Kidney (tissue), 14 donors: ENCODE results near the gene PPP2R5A. TPM values are rescaled to one million over a fixed set of nuclear protein-coding genes. Genes with fewer than 3 reads are reported as not detected.

ENCODE experiments used
- DNase-seq, 5 donors: peaks; one replicate each; pipeline ENCODE4 v3.0.0-alpha.2; 2013 to 2020
- FAIRE-seq: peaks from 2 replicates; lab custom pipeline; 2012; peaks lifted over from hg19 to GRCh38; lab: Jason Lieb, UNC
- H3K27ac ChIP-seq, 2 donors: one replicate each; pipeline ENCODE4 v1.7.0; 2013; ENCODE audit warnings: low read depth in 2 of 2, low read length in 2 of 2, inconsistent platforms in 1 of 2
- H3K27me3 ChIP-seq: one replicate; pipeline ENCODE4 v1.7.1; 2013; ENCODE audit warnings: low read length, inconsistent platforms; ENCODE audit not compliant: control insufficient read depth, insufficient read depth
- H3K36me3 ChIP-seq, 3 donors: one replicate each; pipeline versions ENCODE4 v1.7.0 to v1.7.1; 2013; ENCODE audit warnings: low read length in 3 of 3, control low read depth in 1 of 3, inconsistent platforms in 1 of 3; ENCODE audit not compliant: insufficient read depth in 3 of 3, control insufficient read depth in 2 of 3
- H3K4me1 ChIP-seq, 3 donors: one replicate each; pipeline versions ENCODE4 v1.7.0 to v1.7.1; 2013; ENCODE audit warnings: low read length in 3 of 3, inconsistent platforms in 1 of 3, low read depth in 1 of 3; ENCODE audit not compliant: control insufficient read depth in 2 of 3, insufficient read depth in 2 of 3
- H3K4me3 ChIP-seq, 3 donors: one replicate each; pipeline versions ENCODE4 v1.7.0 to v1.8.1; 2013; ENCODE audit warnings: low read length in 3 of 3, control low read depth in 1 of 3, inconsistent platforms in 1 of 3
- H3K9ac ChIP-seq, 3 donors: one replicate each; pipeline versions ENCODE4 v1.7.0 to v1.7.1; 2013; ENCODE audit warnings: low read length in 3 of 3, control low read depth in 1 of 3, inconsistent platforms in 1 of 3
- H3K9me3 ChIP-seq, 3 donors: one replicate each; pipeline versions ENCODE4 v1.7.0 to v1.7.1; 2013; ENCODE audit warnings: low read length in 3 of 3, control low read depth in 1 of 3, inconsistent platforms in 1 of 3; ENCODE audit not compliant: control insufficient read depth in 2 of 3, insufficient read depth in 1 of 3
- CTCF ChIP-seq: IDR thresholded peaks from 3 replicates; pipeline ENCODE4 v1.5.1; 2012; ENCODE audit warnings: mild to moderate bottlenecking, moderate library complexity, borderline replicate concordance; ENCODE audit not compliant: insufficient read depth; ENCODE audit errors: extremely low read depth
- intact Hi-C: fragments of 100-400 bp; cut with DNase I; formaldehyde crosslinking; loops from one replicate; pipeline ENCODE4 v1.11.1; 2022
- polyA plus RNA-seq: library from polyadenylated mRNA; stranded (reverse); fragments of 350-450 nt; fragmentation: Illumina TruSeq; extraction: RNeasy Lipid Tissue Mini Kit (QIAGEN cat#74804); gene quantifications from one replicate; pipeline ENCODE4 v1.2.3, GENCODE V29; 2014; ENCODE audit warnings: low read depth, low replicate concordance; ENCODE audit not compliant: insufficient read depth
- total RNA-seq: library from RNA; stranded (reverse); fragmentation: NEBNext Ultra II Directional; extraction: Animal tissue kit (Norgen Biotek cat#: 25700); gene quantifications from one replicate; pipeline ENCODE4 v1.2.1, GENCODE V29; 2021
- donor health status: control.
- donor health status: control.
- donor health status: control.
- donor health status: control.
- donor health status: control.
- donor health status: DM: yes; HTN: yes; CAD: no.
- donor health status: Normal renal cell carcinoma (clear cell type).

Gene PPP2R5A
- total and polyA plus RNA-seq, 2 donors from 2014 or later: 36.6 to 67.3 TPM

GRCh38 chr1:212359794-212360479 is 74.7 kb downstream of the PPP2R5A start:
- intact Hi-C loops: loop anchor here (10.0 kb wide), 1 partner anchor 295 kb away; no protein-coding TSS in a partner anchor
- Histone ChIP-seq H3K9ac (no peak overlapping the region), H3K27ac (no peak overlapping the region), H3K36me3 (peaks cover 4 to 38% (median 23%) of the 10 kb centered on the region in 3 donors), H3K4me1 (no peaks in the 10 kb centered on the region), H3K27me3 (no peaks in the 10 kb centered on the region), H3K9me3 (no peaks in the 10 kb centered on the region), H3K4me3 (no peak overlapping the region)
- DNase-seq (no peak), FAIRE-seq (no peak)
- TF ChIP-seq CTCF: no peak

- Histone ChIP-seq H3K27me3 (no peaks in the 10 kb centered on the region), H3K9me3 (no peaks in the 10 kb centered on the region), H3K4me3 (no peak overlapping the region), H3K4me1 (no peaks in the 10 kb centered on the region), H3K36me3 (peaks cover 4 to 30% (median 18%) of the 10 kb centered on the region in 3 donors), H3K9ac (no peak overlapping the region), H3K27ac (no peak overlapping the region)
- intact Hi-C loops: loop anchor here (10.0 kb wide), 1 partner anchor 300 kb away; no protein-coding TSS in a partner anchor
- no peak for TF ChIP-seq CTCF
- no peak for DNase-seq
- FAIRE-seq: no peak
Measured at GRCh38 chr1:212364985-212365384, 79.8 kb downstream of the PPP2R5A start.

DNA sequence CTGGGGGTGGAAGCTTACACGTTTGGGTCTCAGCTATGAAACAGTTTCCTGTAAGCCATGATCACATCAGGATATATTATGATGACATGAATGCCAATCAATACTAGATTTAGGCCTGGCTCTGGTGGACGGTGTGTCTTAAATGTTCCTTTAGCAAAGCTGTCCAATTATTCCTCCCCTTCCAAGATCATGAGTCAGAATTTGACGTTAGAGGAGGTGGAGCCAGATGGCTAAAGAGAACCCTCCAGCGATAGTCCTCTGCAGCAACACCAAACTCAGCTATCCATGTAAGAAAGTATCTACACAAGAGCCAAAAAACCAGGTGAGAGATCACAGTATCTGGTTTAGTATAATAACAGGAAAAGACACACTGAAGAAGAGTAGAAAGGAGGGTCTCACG is 81.7 kb downstream of the PPP2R5A start:
- H3K27me3 ChIP-seq: no peaks in the 10 kb centered on the region
- DNase-seq (no peak), FAIRE-seq (no peak)
- no peaks in the 10 kb centered on the region for H3K9me3 ChIP-seq
- H3K36me3 ChIP-seq: peaks cover 0 to 14% (median 13%) of the 10 kb centered on the region in 3 donors
- no peak overlapping the region for H3K4me3 ChIP-seq
- no peak overlapping the region for H3K9ac ChIP-seq
- intact Hi-C loops: loop anchor here (10.0 kb wide), 1 partner anchor 302 kb away; no protein-coding TSS in a partner anchor
- TF ChIP-seq CTCF: no peak
- no peaks in the 10 kb centered on the region for H3K4me1 ChIP-seq
- no peak overlapping the region for H3K27ac ChIP-seq
